ENCODE results near the gene SF3A2. TPM values are rescaled to one million over a fixed set of nuclear protein-coding genes. Genes with fewer than 3 reads are reported as not detected.

SF3A2 gene
- total and polyA plus RNA-seq, 2 experiments from 2014 or later, result 67.7 to 128 TPM

DNA sequence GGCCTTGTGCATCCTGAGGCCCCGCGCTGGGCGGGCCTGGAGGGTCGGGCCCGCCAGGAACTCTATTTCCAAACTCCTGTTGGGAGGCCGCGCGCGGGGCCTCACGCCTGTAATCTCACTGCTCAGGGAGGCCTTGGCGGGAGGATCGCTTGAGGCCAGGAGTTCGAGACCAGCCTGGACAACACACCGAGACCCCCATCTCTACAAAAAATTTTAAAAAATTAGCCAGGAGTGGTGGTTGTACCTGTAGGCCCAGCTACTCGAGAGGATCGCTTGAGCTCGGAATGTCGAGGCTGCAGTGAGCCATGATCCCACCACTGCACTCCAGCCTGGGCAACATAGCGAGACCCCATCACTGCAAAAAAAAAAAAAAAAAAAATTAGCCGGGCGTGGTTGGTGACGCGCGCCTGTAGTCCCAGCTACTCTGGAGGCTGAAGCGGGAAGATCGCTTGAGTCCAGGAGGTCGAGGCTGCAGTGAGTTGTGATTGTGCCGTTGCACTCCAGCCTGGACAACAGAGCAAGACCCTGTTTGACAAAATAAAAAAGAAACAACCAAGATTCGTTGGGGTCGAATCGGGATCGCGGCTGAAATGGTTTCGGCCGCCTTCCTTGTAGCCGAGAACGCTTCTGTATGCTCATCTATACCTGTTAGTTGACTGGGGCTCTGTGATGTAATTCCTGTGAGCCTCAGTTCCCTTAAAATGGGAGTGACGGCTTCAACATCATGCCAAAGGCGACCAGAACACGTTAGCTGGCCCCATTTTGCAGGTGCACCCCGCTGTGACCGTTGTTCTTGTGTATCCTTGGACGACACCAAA lies 636 bp downstream of the SF3A2 start (continued):
- TF ChIP-seq, protein P1, sequence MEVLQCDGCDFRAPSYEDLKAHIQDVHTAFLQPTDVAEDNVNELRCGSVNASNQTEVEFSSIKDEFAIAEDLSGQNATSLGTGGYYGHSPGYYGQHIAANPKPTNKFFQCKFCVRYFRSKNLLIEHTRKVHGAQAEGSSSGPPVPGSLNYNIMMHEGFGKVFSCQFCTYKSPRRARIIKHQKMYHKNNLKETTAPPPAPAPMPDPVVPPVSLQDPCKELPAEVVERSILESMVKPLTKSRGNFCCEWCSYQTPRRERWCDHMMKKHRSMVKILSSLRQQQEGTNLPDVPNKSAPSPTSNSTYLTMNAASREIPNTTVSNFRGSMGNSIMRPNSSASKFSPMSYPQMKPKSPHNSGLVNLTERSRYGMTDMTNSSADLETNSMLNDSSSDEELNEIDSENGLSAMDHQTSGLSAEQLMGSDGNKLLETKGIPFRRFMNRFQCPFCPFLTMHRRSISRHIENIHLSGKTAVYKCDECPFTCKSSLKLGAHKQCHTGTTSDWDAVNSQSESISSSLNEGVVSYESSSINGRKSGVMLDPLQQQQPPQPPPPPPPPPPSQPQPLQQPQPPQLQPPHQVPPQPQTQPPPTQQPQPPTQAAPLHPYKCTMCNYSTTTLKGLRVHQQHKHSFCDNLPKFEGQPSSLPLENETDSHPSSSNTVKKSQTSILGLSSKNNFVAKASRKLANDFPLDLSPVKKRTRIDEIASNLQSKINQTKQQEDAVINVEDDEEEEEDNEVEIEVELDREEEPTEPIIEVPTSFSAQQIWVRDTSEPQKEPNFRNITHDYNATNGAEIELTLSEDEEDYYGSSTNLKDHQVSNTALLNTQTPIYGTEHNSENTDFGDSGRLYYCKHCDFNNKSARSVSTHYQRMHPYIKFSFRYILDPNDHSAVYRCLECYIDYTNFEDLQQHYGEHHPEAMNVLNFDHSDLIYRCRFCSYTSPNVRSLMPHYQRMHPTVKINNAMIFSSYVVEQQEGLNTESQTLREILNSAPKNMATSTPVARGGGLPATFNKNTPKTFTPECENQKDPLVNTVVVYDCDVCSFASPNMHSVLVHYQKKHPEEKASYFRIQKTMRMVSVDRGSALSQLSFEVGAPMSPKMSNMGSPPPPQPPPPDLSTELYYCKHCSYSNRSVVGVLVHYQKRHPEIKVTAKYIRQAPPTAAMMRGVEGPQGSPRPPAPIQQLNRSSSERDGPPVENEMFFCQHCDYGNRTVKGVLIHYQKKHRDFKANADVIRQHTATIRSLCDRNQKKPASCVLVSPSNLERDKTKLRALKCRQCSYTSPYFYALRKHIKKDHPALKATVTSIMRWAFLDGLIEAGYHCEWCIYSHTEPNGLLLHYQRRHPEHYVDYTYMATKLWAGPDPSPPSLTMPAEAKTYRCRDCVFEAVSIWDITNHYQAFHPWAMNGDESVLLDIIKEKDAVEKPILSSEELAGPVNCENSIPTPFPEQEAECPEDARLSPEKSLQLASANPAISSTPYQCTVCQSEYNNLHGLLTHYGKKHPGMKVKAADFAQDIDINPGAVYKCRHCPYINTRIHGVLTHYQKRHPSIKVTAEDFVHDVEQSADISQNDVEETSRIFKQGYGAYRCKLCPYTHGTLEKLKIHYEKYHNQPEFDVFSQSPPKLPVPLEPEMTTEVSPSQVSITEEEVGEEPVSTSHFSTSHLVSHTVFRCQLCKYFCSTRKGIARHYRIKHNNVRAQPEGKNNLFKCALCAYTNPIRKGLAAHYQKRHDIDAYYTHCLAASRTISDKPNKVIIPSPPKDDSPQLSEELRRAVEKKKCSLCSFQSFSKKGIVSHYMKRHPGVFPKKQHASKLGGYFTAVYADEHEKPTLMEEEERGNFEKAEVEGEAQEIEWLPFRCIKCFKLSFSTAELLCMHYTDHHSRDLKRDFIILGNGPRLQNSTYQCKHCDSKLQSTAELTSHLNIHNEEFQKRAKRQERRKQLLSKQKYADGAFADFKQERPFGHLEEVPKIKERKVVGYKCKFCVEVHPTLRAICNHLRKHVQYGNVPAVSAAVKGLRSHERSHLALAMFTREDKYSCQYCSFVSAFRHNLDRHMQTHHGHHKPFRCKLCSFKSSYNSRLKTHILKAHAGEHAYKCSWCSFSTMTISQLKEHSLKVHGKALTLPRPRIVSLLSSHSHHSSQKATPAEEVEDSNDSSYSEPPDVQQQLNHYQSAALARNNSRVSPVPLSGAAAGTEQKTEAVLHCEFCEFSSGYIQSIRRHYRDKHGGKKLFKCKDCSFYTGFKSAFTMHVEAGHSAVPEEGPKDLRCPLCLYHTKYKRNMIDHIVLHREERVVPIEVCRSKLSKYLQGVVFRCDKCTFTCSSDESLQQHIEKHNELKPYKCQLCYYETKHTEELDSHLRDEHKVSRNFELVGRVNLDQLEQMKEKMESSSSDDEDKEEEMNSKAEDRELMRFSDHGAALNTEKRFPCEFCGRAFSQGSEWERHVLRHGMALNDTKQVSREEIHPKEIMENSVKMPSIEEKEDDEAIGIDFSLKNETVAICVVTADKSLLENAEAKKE (CRISPR knock-in tag; IDR thresholded peaks at IDR 0.05), result no peak
- TF ChIP-seq, protein P2, sequence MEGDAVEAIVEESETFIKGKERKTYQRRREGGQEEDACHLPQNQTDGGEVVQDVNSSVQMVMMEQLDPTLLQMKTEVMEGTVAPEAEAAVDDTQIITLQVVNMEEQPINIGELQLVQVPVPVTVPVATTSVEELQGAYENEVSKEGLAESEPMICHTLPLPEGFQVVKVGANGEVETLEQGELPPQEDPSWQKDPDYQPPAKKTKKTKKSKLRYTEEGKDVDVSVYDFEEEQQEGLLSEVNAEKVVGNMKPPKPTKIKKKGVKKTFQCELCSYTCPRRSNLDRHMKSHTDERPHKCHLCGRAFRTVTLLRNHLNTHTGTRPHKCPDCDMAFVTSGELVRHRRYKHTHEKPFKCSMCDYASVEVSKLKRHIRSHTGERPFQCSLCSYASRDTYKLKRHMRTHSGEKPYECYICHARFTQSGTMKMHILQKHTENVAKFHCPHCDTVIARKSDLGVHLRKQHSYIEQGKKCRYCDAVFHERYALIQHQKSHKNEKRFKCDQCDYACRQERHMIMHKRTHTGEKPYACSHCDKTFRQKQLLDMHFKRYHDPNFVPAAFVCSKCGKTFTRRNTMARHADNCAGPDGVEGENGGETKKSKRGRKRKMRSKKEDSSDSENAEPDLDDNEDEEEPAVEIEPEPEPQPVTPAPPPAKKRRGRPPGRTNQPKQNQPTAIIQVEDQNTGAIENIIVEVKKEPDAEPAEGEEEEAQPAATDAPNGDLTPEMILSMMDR (conservative IDR thresholded peaks at IDR 0.05; ENCODE audit: low read depth in 2 of 2), result no peak
- TF ChIP-seq, protein P3, sequence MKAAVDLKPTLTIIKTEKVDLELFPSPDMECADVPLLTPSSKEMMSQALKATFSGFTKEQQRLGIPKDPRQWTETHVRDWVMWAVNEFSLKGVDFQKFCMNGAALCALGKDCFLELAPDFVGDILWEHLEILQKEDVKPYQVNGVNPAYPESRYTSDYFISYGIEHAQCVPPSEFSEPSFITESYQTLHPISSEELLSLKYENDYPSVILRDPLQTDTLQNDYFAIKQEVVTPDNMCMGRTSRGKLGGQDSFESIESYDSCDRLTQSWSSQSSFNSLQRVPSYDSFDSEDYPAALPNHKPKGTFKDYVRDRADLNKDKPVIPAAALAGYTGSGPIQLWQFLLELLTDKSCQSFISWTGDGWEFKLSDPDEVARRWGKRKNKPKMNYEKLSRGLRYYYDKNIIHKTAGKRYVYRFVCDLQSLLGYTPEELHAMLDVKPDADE (IDR thresholded peaks at IDR 0.05), result no peak
- no peak for TF ChIP-seq STAT1 (IDR thresholded peaks at IDR 0.05; ENCODE audit: unreplicated experiment)
- TF ChIP-seq, protein P4, sequence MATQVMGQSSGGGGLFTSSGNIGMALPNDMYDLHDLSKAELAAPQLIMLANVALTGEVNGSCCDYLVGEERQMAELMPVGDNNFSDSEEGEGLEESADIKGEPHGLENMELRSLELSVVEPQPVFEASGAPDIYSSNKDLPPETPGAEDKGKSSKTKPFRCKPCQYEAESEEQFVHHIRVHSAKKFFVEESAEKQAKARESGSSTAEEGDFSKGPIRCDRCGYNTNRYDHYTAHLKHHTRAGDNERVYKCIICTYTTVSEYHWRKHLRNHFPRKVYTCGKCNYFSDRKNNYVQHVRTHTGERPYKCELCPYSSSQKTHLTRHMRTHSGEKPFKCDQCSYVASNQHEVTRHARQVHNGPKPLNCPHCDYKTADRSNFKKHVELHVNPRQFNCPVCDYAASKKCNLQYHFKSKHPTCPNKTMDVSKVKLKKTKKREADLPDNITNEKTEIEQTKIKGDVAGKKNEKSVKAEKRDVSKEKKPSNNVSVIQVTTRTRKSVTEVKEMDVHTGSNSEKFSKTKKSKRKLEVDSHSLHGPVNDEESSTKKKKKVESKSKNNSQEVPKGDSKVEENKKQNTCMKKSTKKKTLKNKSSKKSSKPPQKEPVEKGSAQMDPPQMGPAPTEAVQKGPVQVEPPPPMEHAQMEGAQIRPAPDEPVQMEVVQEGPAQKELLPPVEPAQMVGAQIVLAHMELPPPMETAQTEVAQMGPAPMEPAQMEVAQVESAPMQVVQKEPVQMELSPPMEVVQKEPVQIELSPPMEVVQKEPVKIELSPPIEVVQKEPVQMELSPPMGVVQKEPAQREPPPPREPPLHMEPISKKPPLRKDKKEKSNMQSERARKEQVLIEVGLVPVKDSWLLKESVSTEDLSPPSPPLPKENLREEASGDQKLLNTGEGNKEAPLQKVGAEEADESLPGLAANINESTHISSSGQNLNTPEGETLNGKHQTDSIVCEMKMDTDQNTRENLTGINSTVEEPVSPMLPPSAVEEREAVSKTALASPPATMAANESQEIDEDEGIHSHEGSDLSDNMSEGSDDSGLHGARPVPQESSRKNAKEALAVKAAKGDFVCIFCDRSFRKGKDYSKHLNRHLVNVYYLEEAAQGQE (IDR thresholded peaks at IDR 0.05; ENCODE audit: unreplicated experiment), result no peak

Data from GM23338 (cell line).